ENCODE results near the gene DNAH1. TPM values are rescaled to one million over a fixed set of nuclear protein-coding genes. Genes with fewer than 3 reads are reported as not detected.

DNAH1 gene
- total RNA-seq, 2 donors from 2014 or later: 12.8 to 14.1 TPM

DNA sequence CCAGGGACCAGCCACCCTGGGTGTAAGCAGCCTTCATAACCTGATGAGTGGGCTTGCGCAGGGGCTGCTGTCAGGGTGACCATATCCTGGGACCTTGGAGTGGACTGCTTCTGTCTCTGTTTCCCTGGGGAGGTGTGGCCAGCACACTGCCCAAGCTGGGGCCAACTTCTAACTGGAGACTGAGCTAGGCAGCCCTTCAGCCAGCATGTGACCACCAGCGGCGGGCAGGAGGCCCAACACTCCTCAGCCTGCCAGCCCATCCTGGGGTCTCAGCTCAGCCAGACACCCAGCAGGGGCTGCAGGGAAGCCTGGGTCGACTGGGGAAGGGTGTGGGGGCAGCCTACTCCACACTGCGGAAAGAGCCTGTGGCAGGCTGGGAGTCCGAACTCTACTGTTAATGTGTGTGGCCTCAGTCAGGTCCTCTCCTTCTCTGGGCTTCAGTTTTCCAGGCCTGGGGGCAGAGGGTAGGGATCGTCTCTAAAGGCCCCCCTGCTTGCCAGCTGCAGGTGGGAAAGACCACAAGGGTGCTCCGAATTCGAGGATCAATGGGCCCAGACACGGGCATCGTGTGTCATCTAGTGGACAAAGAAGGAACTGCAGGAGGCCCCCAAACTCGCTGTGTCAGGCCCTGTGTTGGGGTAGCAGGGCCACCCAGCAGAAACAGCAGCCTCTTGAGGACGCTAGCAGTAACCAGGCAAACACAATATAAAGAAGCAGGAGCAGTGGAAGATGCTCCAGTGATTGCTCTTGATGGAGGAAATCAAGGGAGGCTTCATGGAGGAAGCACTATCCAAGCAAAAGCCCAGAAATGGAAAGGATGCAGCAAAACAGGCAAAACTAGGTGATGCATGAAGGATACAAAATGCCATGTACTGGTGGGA is 130.8 kb downstream of the DNAH1 start:
- intact Hi-C loops (cut with DNase I, micrococcal nuclease): no loop called here
- DNase-seq (peak in 1 of 2 donors; percentile 68), ATAC-seq (peak; percentile 37)

DNA sequence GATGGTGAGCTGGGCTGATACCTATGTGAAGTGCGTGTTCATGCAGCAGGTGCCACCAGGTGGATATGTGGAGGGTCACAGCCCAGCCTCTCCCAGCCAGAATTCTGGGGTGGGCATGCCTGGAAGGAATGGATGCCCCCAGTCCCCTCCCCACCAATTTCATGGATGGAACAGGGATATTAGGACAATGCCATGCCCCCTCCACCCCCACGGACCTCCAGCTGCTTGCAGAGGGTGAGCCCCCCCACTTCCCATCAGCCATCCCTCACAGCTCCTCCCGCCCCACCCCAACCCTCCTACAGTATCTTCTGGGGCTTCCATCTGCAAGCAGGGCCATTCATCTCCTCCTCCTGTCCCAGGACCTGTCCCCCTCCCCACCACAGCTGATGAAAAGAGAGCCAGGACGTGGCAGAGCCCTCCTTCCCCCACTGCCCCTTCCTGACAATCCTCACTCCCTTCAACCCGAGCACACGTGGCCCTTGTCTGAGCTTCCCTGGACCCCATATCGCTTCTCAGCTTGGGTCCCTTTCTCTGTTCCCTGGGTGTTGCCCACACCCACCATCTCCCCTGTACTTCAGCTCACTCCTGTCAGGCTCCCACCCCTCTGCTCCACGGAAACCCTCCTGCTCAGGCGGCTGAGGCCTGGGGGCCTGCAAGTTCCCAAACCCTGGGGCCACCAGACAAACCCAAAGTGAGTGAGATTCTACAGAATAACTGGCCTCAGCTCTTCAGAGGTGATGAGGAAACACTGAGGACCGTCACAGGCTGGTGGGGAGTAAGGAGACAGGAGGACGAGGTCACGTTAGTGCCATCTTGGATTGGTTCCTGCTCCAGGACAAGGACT is 131.6 kb downstream of the DNAH1 start:
- DNase-seq (no peak), ATAC-seq (no peak)
- intact Hi-C loops (cut with DNase I, micrococcal nuclease): no loop called here

Small RNA genes within 50 kb of the gene (microRNA-seq; reads per million reads assigned to microRNA genes)
- gene MIR135A1: 0 to 0.53 reads per million in 2 donors
- 96,273 to 108,799 reads per million in 2 donors for gene MIRLET7G

Other genes starting within 250 kb of the DNAH1 start
- 1 to 10 TPM; 4.3 to 7.4 TPM for gene POC1A, start 161.9 kb upstream of the DNAH1 start, total RNA-seq
- 100 to 1,000 TPM; 128 to 150 TPM for gene ALAS1, start 118.2 kb upstream of the DNAH1 start, total RNA-seq
- under 1 TPM in 1 of 2 donors, not detected in 1; 0.42 TPM for gene TLR9, start 90.7 kb upstream of the DNAH1 start, total RNA-seq
- gene TWF2, start 77.2 kb upstream of the DNAH1 start, total RNA-seq: 10 to 100 TPM; 37.8 to 53.9 TPM
- 1 to 10 TPM; 2.9 to 9.3 TPM for gene PPM1M, start 70.6 kb upstream of the DNAH1 start, total RNA-seq
- 10 to 100 TPM; 57.1 to 60.9 TPM for gene WDR82, start 37.7 kb upstream of the DNAH1 start, total RNA-seq
- 10 to 100 TPM; 51.6 to 57.0 TPM for gene GLYCTK, start 28.5 kb upstream of the DNAH1 start, total RNA-seq
- 10 to 100 TPM; 73.1 to 73.2 TPM for gene BAP1, start 93.7 kb downstream of the DNAH1 start, total RNA-seq
- gene PHF7, start 94.3 kb downstream of the DNAH1 start, total RNA-seq: 10 to 100 TPM; 15.6 to 21.6 TPM
- gene SEMA3G, start 128.8 kb downstream of the DNAH1 start, total RNA-seq: 1 to 10 TPM; 5.1 to 5.5 TPM
- 1 to 10 TPM in 1 of 2 donors, under 1 TPM in 1; 0.64 to 4.6 TPM for gene TNNC1, start 137.7 kb downstream of the DNAH1 start, total RNA-seq
- 10 to 100 TPM; 57.3 to 58.1 TPM for gene NISCH, start 139.3 kb downstream of the DNAH1 start, total RNA-seq
- gene STAB1, start 179.0 kb downstream of the DNAH1 start, total RNA-seq: 100 to 1,000 TPM in 1 of 2 donors, 10 to 100 TPM in 1; 51.4 to 111 TPM
- 10 to 100 TPM; 14.1 to 15.6 TPM for gene NT5DC2, start 217.5 kb downstream of the DNAH1 start, total RNA-seq
- 10 to 100 TPM; 11.7 to 17.4 TPM for gene UQCC5, start 220.3 kb downstream of the DNAH1 start, total RNA-seq